B cell (primary cell): ENCODE data around the gene ATP5MC3. TPM values are rescaled to one million over a fixed set of nuclear protein-coding genes. Genes with fewer than 3 reads are reported as not detected.

Experiments used
- ATAC-seq: fragments of 200-7000 bp; cut with Tn5 transposase; one replicate; pipeline ENCODE4 v1.10.0; 2021; ENCODE audit warnings: low read depth, mild to moderate bottlenecking, moderate number of reproducible peaks, moderate library complexity
- CTCF ChIA-PET: fragments of 350-600 bp; sonication (Branson Sonifier 250); formaldehyde crosslinking; loops from one replicate; lab custom pipeline; 2021; ENCODE audit warnings: antibody characterized with exemption, inconsistent platforms; lab: Charles Lee
- POLR2A ChIA-PET: fragments of 350-600 bp; sonication (Branson Sonifier 250); formaldehyde crosslinking; loops from one replicate; lab custom pipeline; 2021; ENCODE audit warnings: antibody characterized with exemption; lab: Charles Lee
- DNase-seq: peaks from one replicate; pipeline ENCODE4 v3.0.0; 2013
- H2AFZ ChIP-seq: 2 replicates; pipeline ENCODE4 v1.6.1; 2012; ENCODE audit warnings: mild to moderate bottlenecking, low read depth, low read length; ENCODE audit not compliant: insufficient read depth, poor library complexity, severe bottlenecking
- H3K27ac ChIP-seq, 2 donors: 1 replicate in 1 of 2; 2 replicates in 1 of 2; pipeline ENCODE4 v1.5.1; 2012 to 2013; ENCODE audit warnings: low read length in 2 of 2, mild to moderate bottlenecking in 2 of 2, moderate library complexity in 1 of 2
- H3K27me3 ChIP-seq, 4 experiments: fragments of 200-600 bp in 1 of 4; sonication (generic) in 1 of 4; replicated peaks in 1 of 4; 1 replicate in 2 of 4; 2 replicates in 2 of 4; pipeline versions ENCODE4 v1.6.1 to v1.7.0; 2013 to 2016; ENCODE audit warnings: low read length in 3 of 4, mild to moderate bottlenecking in 2 of 4, mixed read lengths in 1 of 4, moderate library complexity in 1 of 4; ENCODE audit not compliant: insufficient read depth in 4 of 4, control insufficient read depth in 3 of 4; ENCODE audit errors: control extremely low read depth in 1 of 4
- H3K36me3 ChIP-seq, 2 experiments: replicated peaks in 1 of 2; 1 replicate in 1 of 2; 2 replicates in 1 of 2; pipeline versions ENCODE4 v1.6.1 to v1.7.1; 2013; ENCODE audit warnings: low read length in 1 of 2; ENCODE audit not compliant: insufficient read depth in 2 of 2, control insufficient read depth in 1 of 2; ENCODE audit errors: control extremely low read depth in 1 of 2, extremely low read depth in 1 of 2
- H3K4me1 ChIP-seq, 2 donors: fragments of 200-600 bp in 1 of 2; sonication (generic) in 1 of 2; 1 replicate in 1 of 2; 2 replicates in 1 of 2; pipeline versions ENCODE4 v1.5.1 to v1.6.1; 2013 to 2017; ENCODE audit warnings: low read length in 2 of 2; ENCODE audit not compliant: control insufficient read depth in 2 of 2, insufficient read depth in 2 of 2
- H3K4me2 ChIP-seq: replicated peaks from 2 replicates; pipeline ENCODE3; 2012; ENCODE audit warnings: mild to moderate bottlenecking, low read depth, low read length; ENCODE audit not compliant: poor library complexity, severe bottlenecking
- H3K4me3 ChIP-seq, 5 experiments: fragments of 200-600 bp in 1 of 5; sonication (generic) in 1 of 5; 1 replicate in 3 of 5; 2 replicates in 2 of 5; pipeline versions ENCODE4 v1.5.1 to v1.7.0; 2011 to 2016; ENCODE audit warnings: low read length in 4 of 5, mild to moderate bottlenecking in 4 of 5, low read depth in 2 of 5, control low read depth in 1 of 5, moderate library complexity in 1 of 5; ENCODE audit not compliant: insufficient read depth in 1 of 5; ENCODE audit errors: control extremely low read depth in 1 of 5, extremely low read depth in 1 of 5
- H3K79me2 ChIP-seq: fragments of 200-600 bp; sonication (generic); one replicate; pipeline ENCODE4 v1.6.0; 2016; ENCODE audit warnings: low read length; ENCODE audit not compliant: control insufficient read depth, insufficient read depth
- H3K9ac ChIP-seq: fragments of 200-600 bp; sonication (generic); 2 replicates; pipeline ENCODE4 v1.6.1; 2017; ENCODE audit warnings: mild to moderate bottlenecking, low read length, moderate library complexity
- H3K9me3 ChIP-seq, 3 donors: one replicate each; pipeline versions ENCODE4 v1.6.1 to v1.7.1; 2013; ENCODE audit warnings: low read length in 2 of 3; ENCODE audit not compliant: control insufficient read depth in 2 of 3, insufficient read depth in 1 of 3; ENCODE audit errors: control extremely low read depth in 1 of 3
- H4K20me1 ChIP-seq: 2 replicates; pipeline ENCODE4 v1.6.0; 2012; ENCODE audit warnings: mild to moderate bottlenecking, low read length; ENCODE audit not compliant: insufficient read depth, control insufficient read depth, poor library complexity, severe bottlenecking
- H3K27ac Mint-ChIP-seq: one replicate; pipeline ENCODE4 v1.8.0; 2021; ENCODE audit warnings: mixed read lengths
- H3K27me3 Mint-ChIP-seq: one replicate; pipeline ENCODE4 v1.8.0; 2021; ENCODE audit warnings: mixed read lengths
- H3K4me1 Mint-ChIP-seq: one replicate; pipeline ENCODE4 v1.8.0; 2021; ENCODE audit warnings: mixed read lengths
- H3K4me3 Mint-ChIP-seq: one replicate; pipeline ENCODE4 v1.8.0; 2021; ENCODE audit warnings: mixed read lengths
- H3K9me3 Mint-ChIP-seq: one replicate; pipeline ENCODE4 v1.8.0; 2022; ENCODE audit warnings: mixed read lengths; ENCODE audit not compliant: insufficient read depth
- CTCF ChIP-seq: fragments of 200-600 bp; IDR thresholded peaks from one replicate; pipeline ENCODE4 v1.8.0; 2022; ENCODE audit warnings: antibody characterized with exemption, mild to moderate bottlenecking
- EZH2 ChIP-seq: IDR thresholded peaks from 2 replicates; pipeline ENCODE4 v1.6.1; 2012; ENCODE audit warnings: borderline replicate concordance, low read depth, mild to moderate bottlenecking, moderate library complexity, low read length; ENCODE audit not compliant: insufficient read depth, poor library complexity, severe bottlenecking
- WGBS: methylation state at CpG from one replicate; pipeline ENCODE4 v1.1.5; 2013; ENCODE audit warnings: missing lambda C conversion rate; ENCODE audit not compliant: insufficient coverage; 5-methylcytosine and 5-hydroxymethylcytosine counted together
- intact Hi-C: fragments of 100-400 bp; cut with micrococcal nuclease; formaldehyde crosslinking; loops from one replicate; pipeline ENCODE4 v1.10.0; 2022
- polyA plus RNA-seq: library from polyadenylated mRNA; depleted of rRNA; stranded (reverse); fragments of >200 nt; gene quantifications from 2 replicates; pipeline ENCODE4 v1.2.3, GENCODE V29; 2012
- total RNA-seq, 2 donors: library from RNA; stranded (reverse); fragments of 120-200 nt in 1 of 2; gene quantifications; 1 replicate in 1 of 2; 2 replicates in 1 of 2; pipeline versions ENCODE4 v1.2.3 to v1.2.4, GENCODE V29; 2013 to 2022

The ATP5MC3 gene
- total and polyA plus RNA-seq, 2 donors (not counting 1 experiment from before 2014, with no cell fraction given): 68.5 to 94.1 TPM

GRCh38 chr2:175175896-175176295 lies 5.6 kb downstream of the ATP5MC3 start:
- Histone ChIP-seq H3K36me3 (peaks cover 5 to 42% of the 10 kb centered on the region in 2 experiments), H3K4me3 (no peak overlapping the region), H3K9me3 (no peaks in the 10 kb centered on the region), H3K9ac (no peak overlapping the region), H3K4me1 (peaks cover 5 to 10% of the 10 kb centered on the region in 2 donors), H3K27ac (no peak overlapping the region), H3K4me2 (no peak overlapping the region), H2AFZ (no peak overlapping the region), H4K20me1 (peaks cover 17% of the 10 kb centered on the region), H3K27me3 (no peaks in the 10 kb centered on the region), H3K79me2 (peaks cover 17% of the 10 kb centered on the region)
- no CpG with 5 or more reads among the region's 1 CpG for WGBS
- intact Hi-C loops: no loop called here
- Mint-ChIP-seq H3K27ac (no peak overlapping the region), H3K27me3 (no peaks in the 10 kb centered on the region), H3K9me3 (no peaks in the 10 kb centered on the region), H3K4me3 (no peak overlapping the region), H3K4me1 (peaks cover 8% of the 10 kb centered on the region)
- TF ChIP-seq CTCF (no peak), EZH2 (no peak)
- ChIA-PET POLR2A (no interaction called here), CTCF (no interaction called here)
- no peak for ATAC-seq
- DNase-seq: no peak

GRCh38 chr2:175175320-175175719 lies 6.2 kb downstream of the ATP5MC3 start:
- peaks cover 13% of the 10 kb centered on the region for H3K79me2 ChIP-seq
- H3K27me3 ChIP-seq: no peaks in the 10 kb centered on the region
- H3K27ac ChIP-seq: no peak overlapping the region
- H3K9ac ChIP-seq: no peak overlapping the region
- H3K9me3 ChIP-seq: no peaks in the 10 kb centered on the region
- H3K4me2 ChIP-seq: no peak overlapping the region
- DNase-seq (no peak), ATAC-seq (no peak)
- Mint-ChIP-seq H3K4me1 (peaks cover 7% of the 10 kb centered on the region), H3K9me3 (no peaks in the 10 kb centered on the region), H3K27ac (no peak overlapping the region), H3K27me3 (no peaks in the 10 kb centered on the region), H3K4me3 (no peak overlapping the region)
- peaks cover under 1 to 6% of the 10 kb centered on the region in 2 donors for H3K4me1 ChIP-seq
- peaks cover 5 to 42% of the 10 kb centered on the region in 2 experiments for H3K36me3 ChIP-seq
- ChIA-PET POLR2A (no interaction called here), CTCF (interaction anchor here (1.0 kb wide), 1 partner anchor 11 kb away, joined by 3 read pairs; no protein-coding TSS in a partner anchor)
- H4K20me1 ChIP-seq: peaks cover 17% of the 10 kb centered on the region
- intact Hi-C loops: no loop called here
- no peak overlapping the region for H3K4me3 ChIP-seq
- no peak for TF ChIP-seq EZH2
- no peak for TF ChIP-seq CTCF
- WGBS: no CpG with 5 or more reads among the region's 2 CpGs
- no peak overlapping the region for H2AFZ ChIP-seq
